ENCODE measurements around the gene SAP30BP. TPM values are rescaled to one million over a fixed set of nuclear protein-coding genes. Genes with fewer than 3 reads are reported as not detected.

The SAP30BP gene
- polyA plus RNA-seq, 5 donors = 101 to 112 (median 102) TPM

GRCh38 chr17:75707079-75707571 is 40.0 kb downstream of the SAP30BP start:
- no peak for DNase-seq

- DNase-seq = no peak
Observed at GRCh38 chr17:75712446-75712845, 45.3 kb downstream of the SAP30BP start.

- no peak for DNase-seq
Observed at GRCh38 chr17:75719732-75720131, 52.6 kb downstream of the SAP30BP start.

- DNase-seq = peak; percentile 19 to 41
Observed at GRCh38 chr17:75720656-75721462, 53.7 kb downstream of the SAP30BP start, which contains the start of gene ITGB4. Gene ITGB4, plus strand, starts transcription at chr17:75721459. Its CDS starts 3,245 bp downstream, at chr17:75724704.

- no peak for DNase-seq
Observed at GRCh38 chr17:75721463-75722011, 54.4 kb downstream of the SAP30BP start.

GRCh38 chr17:75722076-75722475 is 54.9 kb downstream of the SAP30BP start:
- DNase-seq = no peak

GRCh38 chr17:75722542-75723095 is 55.5 kb downstream of the SAP30BP start:
- DNase-seq = no peak

GRCh38 chr17:75723171-75723930 is 56.2 kb downstream of the SAP30BP start:
- DNase-seq = no peak

GRCh38 chr17:75724016-75725003 is 57.2 kb downstream of the SAP30BP start:
- no peak for DNase-seq

GRCh38 chr17:75725504-75725903 is 58.4 kb downstream of the SAP30BP start:
- DNase-seq = no peak

GRCh38 chr17:75727391-75727790 is 60.3 kb downstream of the SAP30BP start:
- DNase-seq = no peak

- no peak for DNase-seq
Observed at GRCh38 chr17:75729351-75729750, 62.2 kb downstream of the SAP30BP start.

- DNase-seq = no peak
Observed at GRCh38 chr17:75730065-75730464, 62.9 kb downstream of the SAP30BP start.

GRCh38 chr17:75731086-75731715 is 64.1 kb downstream of the SAP30BP start:
- DNase-seq = no peak

GRCh38 chr17:75731716-75732498 is 64.8 kb downstream of the SAP30BP start:
- DNase-seq = no peak

- no peak for DNase-seq
Observed at GRCh38 chr17:75733471-75733870, 66.3 kb downstream of the SAP30BP start.

GRCh38 chr17:75734674-75735294 is 67.6 kb downstream of the SAP30BP start:
- DNase-seq = no peak

GRCh38 chr17:75736173-75736835 is 69.2 kb downstream of the SAP30BP start:
- no peak for DNase-seq
